HG03045 (cell line): ENCODE data around the gene SLC24A4.

Experiments used
- ATAC-seq: cut with Tn5 transposase; IDR thresholded peaks from one replicate; pipeline ENCODE4 v1.9.1; 2021; ENCODE audit warnings: mild to moderate bottlenecking, moderate library complexity; ENCODE audit not compliant: unreplicated experiment

SLC24A4 gene

GRCh38 chr14:92538412-92538985, 215.5 kb downstream of the SLC24A4 start:
- ATAC-seq, result peak; percentile 67

- no peak for ATAC-seq
Observed at GRCh38 chr14:92539419-92539818, 216.5 kb downstream of the SLC24A4 start.

- ATAC-seq, result no peak
Observed at GRCh38 chr14:92539875-92540274, 216.9 kb downstream of the SLC24A4 start.

- no peak for ATAC-seq
Observed at GRCh38 chr14:92540472-92541048, 217.6 kb downstream of the SLC24A4 start.

- no peak for ATAC-seq
Observed at GRCh38 chr14:92542766-92543554, 220.0 kb downstream of the SLC24A4 start.

- ATAC-seq, result no peak
Observed at GRCh38 chr14:92544051-92544720, 221.2 kb downstream of the SLC24A4 start.

- ATAC-seq, result no peak
Observed at GRCh38 chr14:92546347-92547053, 223.5 kb downstream of the SLC24A4 start.

GRCh38 chr14:92549105-92549858, 226.3 kb downstream of the SLC24A4 start:
- no peak for ATAC-seq

GRCh38 chr14:92549859-92550230, 226.9 kb downstream of the SLC24A4 start:
- no peak for ATAC-seq
